CD4-positive, alpha-beta T cell (primary cell): ENCODE results near the gene YPEL2. TPM values are rescaled to one million over a fixed set of nuclear protein-coding genes. Genes with fewer than 3 reads are reported as not detected.

Experiments
- ATAC-seq: fragments of 200-7000 bp; cut with Tn5 transposase; one replicate; pipeline ENCODE4 v1.10.0; 2022; ENCODE audit warnings: mild to moderate bottlenecking; ENCODE audit not compliant: poor library complexity
- CTCF ChIA-PET: fragments of 350-600 bp; sonication (Branson Sonifier 250); formaldehyde crosslinking; loops from one replicate; lab custom pipeline; 2021; ENCODE audit warnings: antibody characterized with exemption, inconsistent platforms; lab: Charles Lee
- POLR2A ChIA-PET: fragments of 350-600 bp; sonication (Branson Sonifier 250); formaldehyde crosslinking; loops from one replicate; lab custom pipeline; 2021; ENCODE audit warnings: antibody characterized with exemption, inconsistent platforms; lab: Charles Lee
- DNase-seq, 14 experiments: peaks; one replicate each; pipeline ENCODE4 v3.0.0-alpha.2; 2013 to 2020; ENCODE audit warnings: mixed read lengths in 2 of 14
- H3K27ac ChIP-seq, 2 donors: one replicate each; pipeline versions ENCODE4 v1.5.1 to v1.7.0; 2013; ENCODE audit warnings: low read length in 2 of 2, low read depth in 1 of 2, mild to moderate bottlenecking in 1 of 2
- H3K27me3 ChIP-seq, 2 experiments: 1 replicate in 1 of 2; 2 replicates in 1 of 2; pipeline versions ENCODE4 v1.6.1 to v1.7.0; 2013; ENCODE audit warnings: low read length in 2 of 2, control low read depth in 1 of 2, mild to moderate bottlenecking in 1 of 2, moderate library complexity in 1 of 2; ENCODE audit not compliant: insufficient read depth in 2 of 2, control insufficient read depth in 1 of 2
- H3K36me3 ChIP-seq: one replicate; pipeline ENCODE4 v1.6.1; 2013; ENCODE audit warnings: low read length, control low read depth; ENCODE audit not compliant: insufficient read depth
- H3K4me1 ChIP-seq: one replicate; pipeline ENCODE4 v1.6.1; 2013; ENCODE audit warnings: low read length, control low read depth; ENCODE audit not compliant: insufficient read depth
- H3K4me3 ChIP-seq: one replicate; pipeline ENCODE4 v1.5.1; 2013; ENCODE audit warnings: mild to moderate bottlenecking, low read length, moderate library complexity
- H3K9me3 ChIP-seq, 2 experiments: 1 replicate in 1 of 2; 2 replicates in 1 of 2; pipeline versions ENCODE4 v1.6.1 to v1.7.0; 2013; ENCODE audit warnings: low read length in 2 of 2, mild to moderate bottlenecking in 2 of 2, control low read depth in 1 of 2, moderate library complexity in 1 of 2; ENCODE audit not compliant: control insufficient read depth in 1 of 2, insufficient read depth in 1 of 2
- H3K27ac Mint-ChIP-seq: one replicate; pipeline ENCODE4 v1.8.0; 2020; ENCODE audit warnings: mixed read lengths
- H3K27me3 Mint-ChIP-seq: one replicate; pipeline ENCODE4 v1.8.0; 2021; ENCODE audit warnings: mixed read lengths
- H3K36me3 Mint-ChIP-seq: one replicate; pipeline ENCODE4 v1.8.0; 2021; ENCODE audit warnings: low read depth, mixed read lengths
- H3K4me1 Mint-ChIP-seq: one replicate; pipeline ENCODE4 v1.8.0; 2021; ENCODE audit warnings: low read depth, mixed read lengths
- H3K4me3 Mint-ChIP-seq: one replicate; pipeline ENCODE4 v1.8.0; 2020; ENCODE audit warnings: mild to moderate bottlenecking, mixed read lengths
- H3K9me3 Mint-ChIP-seq: one replicate; pipeline ENCODE4 v1.8.0; 2020; ENCODE audit warnings: mixed read lengths
- intact Hi-C, 2 experiments: fragments of 100-400 bp; cut with DNase I in 1 of 2; cut with micrococcal nuclease in 1 of 2; formaldehyde crosslinking; loops; one replicate each; pipeline versions ENCODE4 v1.15.1 to v1.9.0; 2023 to 2025; cut with DNase I, micrococcal nuclease
- total RNA-seq, 174 experiments: library from RNA in 2 of 174; stranded (reverse) in 2 of 174; gene quantifications; one replicate each; pipeline ENCODE4 v1.2.3 and lab custom pipeline; 2021 to 2026
- TF ChIP-seq, protein P1 (sequence below): fragments of 200-600 bp; IDR thresholded peaks from one replicate; pipeline ENCODE4 v1.8.0; 2022; ENCODE audit warnings: antibody characterized with exemption, mild to moderate bottlenecking

Gene YPEL2
- total RNA-seq, 2 experiments from 2014 or later, result 69.1 to 71.6 TPM

DNA sequence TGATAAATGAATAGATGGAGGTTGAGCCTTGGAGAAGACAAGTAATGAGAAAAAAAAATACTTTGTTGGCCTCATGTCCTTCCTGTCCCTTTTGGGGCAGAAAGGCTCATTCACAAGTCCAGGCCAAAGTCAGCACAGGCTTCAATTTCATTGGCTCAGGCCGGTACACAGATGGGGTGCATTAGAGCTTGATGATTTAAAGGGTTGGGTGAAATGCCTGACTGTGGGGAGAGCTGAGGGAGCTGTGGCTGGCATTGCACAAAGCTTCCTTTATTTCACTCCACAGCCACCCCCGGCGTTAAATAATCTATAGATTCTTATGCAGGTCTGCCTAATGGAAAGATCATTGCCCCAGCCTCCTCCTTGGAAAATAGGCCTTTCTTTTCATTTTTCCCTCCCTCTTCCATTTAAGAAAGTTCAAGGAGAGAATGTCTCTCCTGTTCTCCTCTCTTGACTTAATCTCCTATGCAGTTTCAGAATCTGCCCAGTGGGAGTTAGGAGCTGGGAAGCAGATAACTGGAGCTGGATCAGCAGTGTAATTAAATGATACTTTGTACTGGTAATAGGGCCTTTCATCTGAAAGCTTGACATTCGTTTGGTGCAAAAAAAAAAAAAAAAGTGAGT is 24.4 kb downstream of the YPEL2 start:
- ATAC-seq (no peak), DNase-seq (no peak)
- intact Hi-C loops, result loop anchor here in 1 of 2 experiments (2.0 kb wide), 1 partner anchor 21 kb away; no protein-coding TSS in a partner anchor
- H3K4me3 Mint-ChIP-seq, result no peak overlapping the region
- H3K27me3 Mint-ChIP-seq, result no peaks in the 10 kb centered on the region
- peak overlapping the region; percentile 35 for H3K27ac Mint-ChIP-seq
- peaks cover 58% of the 10 kb centered on the region for H3K4me1 ChIP-seq
- H3K36me3 ChIP-seq, result peaks cover 15% of the 10 kb centered on the region
- ChIA-PET CTCF (interaction anchor here (0.8 to 1.6 kb wide), 2 partner anchors 10 to 19 kb away, joined by 3 to 4 read pairs; no protein-coding TSS in a partner anchor), POLR2A (interaction anchor here (0.7 to 1.8 kb wide), 2 partner anchors 13 to 26 kb away, joined by 3 to 9 read pairs; no protein-coding TSS in a partner anchor)
- H3K9me3 Mint-ChIP-seq, result peaks cover 4% of the 10 kb centered on the region
- H3K4me3 ChIP-seq, result no peak overlapping the region
- peaks cover 80% of the 10 kb centered on the region for H3K4me1 Mint-ChIP-seq
- H3K36me3 Mint-ChIP-seq, result peaks cover 59% of the 10 kb centered on the region
- peaks cover 0 to 5% of the 10 kb centered on the region in 2 experiments for H3K9me3 ChIP-seq
- H3K27ac ChIP-seq, result no peak overlapping the region
- TF ChIP-seq, protein P1, sequence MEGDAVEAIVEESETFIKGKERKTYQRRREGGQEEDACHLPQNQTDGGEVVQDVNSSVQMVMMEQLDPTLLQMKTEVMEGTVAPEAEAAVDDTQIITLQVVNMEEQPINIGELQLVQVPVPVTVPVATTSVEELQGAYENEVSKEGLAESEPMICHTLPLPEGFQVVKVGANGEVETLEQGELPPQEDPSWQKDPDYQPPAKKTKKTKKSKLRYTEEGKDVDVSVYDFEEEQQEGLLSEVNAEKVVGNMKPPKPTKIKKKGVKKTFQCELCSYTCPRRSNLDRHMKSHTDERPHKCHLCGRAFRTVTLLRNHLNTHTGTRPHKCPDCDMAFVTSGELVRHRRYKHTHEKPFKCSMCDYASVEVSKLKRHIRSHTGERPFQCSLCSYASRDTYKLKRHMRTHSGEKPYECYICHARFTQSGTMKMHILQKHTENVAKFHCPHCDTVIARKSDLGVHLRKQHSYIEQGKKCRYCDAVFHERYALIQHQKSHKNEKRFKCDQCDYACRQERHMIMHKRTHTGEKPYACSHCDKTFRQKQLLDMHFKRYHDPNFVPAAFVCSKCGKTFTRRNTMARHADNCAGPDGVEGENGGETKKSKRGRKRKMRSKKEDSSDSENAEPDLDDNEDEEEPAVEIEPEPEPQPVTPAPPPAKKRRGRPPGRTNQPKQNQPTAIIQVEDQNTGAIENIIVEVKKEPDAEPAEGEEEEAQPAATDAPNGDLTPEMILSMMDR, result no peak
- H3K27me3 ChIP-seq, result no peaks in the 10 kb centered on the region

- Histone ChIP-seq H3K4me3 (no peak overlapping the region), H3K36me3 (peaks cover 15% of the 10 kb centered on the region), H3K27ac (no peak overlapping the region), H3K9me3 (peaks cover 0 to 5% of the 10 kb centered on the region in 2 experiments), H3K4me1 (peaks cover 58% of the 10 kb centered on the region), H3K27me3 (no peaks in the 10 kb centered on the region)
- DNase-seq, result no peak
- Mint-ChIP-seq H3K36me3 (peaks cover 59% of the 10 kb centered on the region), H3K4me1 (peaks cover 82% of the 10 kb centered on the region), H3K27ac (peak overlapping the region; percentile 35), H3K27me3 (no peaks in the 10 kb centered on the region), H3K9me3 (peaks cover 4% of the 10 kb centered on the region), H3K4me3 (no peak overlapping the region)
- ChIA-PET CTCF (interaction anchor here (0.8 to 1.0 kb wide), 2 partner anchors 11 to 21 kb away, joined by 3 read pairs; no protein-coding TSS in a partner anchor), POLR2A (interaction anchor here (0.8 kb wide), 1 partner anchor 19 kb away, joined by 3 read pairs; no protein-coding TSS in a partner anchor)
- intact Hi-C loops, result no loop called here
- TF ChIP-seq, protein P1, result no peak
- no peak for ATAC-seq
Measured at GRCh38 chr17:59356543-59357218, 25.2 kb downstream of the YPEL2 start.

GRCh38 chr17:59357219-59357697 is 25.8 kb downstream of the YPEL2 start:
- POLR2A ChIA-PET, result no interaction called here
- peaks cover 15% of the 10 kb centered on the region for H3K36me3 ChIP-seq
- Mint-ChIP-seq H3K27ac (peak overlapping the region; percentile 35), H3K4me1 (peaks cover 82% of the 10 kb centered on the region), H3K9me3 (peaks cover 4% of the 10 kb centered on the region), H3K27me3 (no peaks in the 10 kb centered on the region), H3K36me3 (peaks cover 59% of the 10 kb centered on the region), H3K4me3 (no peak overlapping the region)
- ATAC-seq (no peak), DNase-seq (no peak)
- intact Hi-C loops, result no loop called here
- CTCF ChIA-PET, result interaction anchor here (1.0 kb wide), 1 partner anchor 21 kb away, joined by 3 read pairs; no protein-coding TSS in a partner anchor
- H3K27ac ChIP-seq, result no peak overlapping the region
- peaks cover 0 to 5% of the 10 kb centered on the region in 2 experiments for H3K9me3 ChIP-seq
- no peaks in the 10 kb centered on the region for H3K27me3 ChIP-seq
- H3K4me3 ChIP-seq, result no peak overlapping the region
- H3K4me1 ChIP-seq, result peaks cover 58% of the 10 kb centered on the region
- TF ChIP-seq, protein P1, result no peak
